Measurements from ENCODE around the gene TCL1B. TPM values are rescaled to one million over a fixed set of nuclear protein-coding genes. Genes with fewer than 3 reads are reported as not detected.
"Not testable (repeated sequence)": the region's sequence is repeated elsewhere in the genome, so short reads cannot be mapped to it uniquely, and the experiment has no call there.

TCL1B gene
- polyA plus RNA-seq, 6 donors from 2014 or later: 15.0 to 44.0 (median 35.9) TPM

DNA sequence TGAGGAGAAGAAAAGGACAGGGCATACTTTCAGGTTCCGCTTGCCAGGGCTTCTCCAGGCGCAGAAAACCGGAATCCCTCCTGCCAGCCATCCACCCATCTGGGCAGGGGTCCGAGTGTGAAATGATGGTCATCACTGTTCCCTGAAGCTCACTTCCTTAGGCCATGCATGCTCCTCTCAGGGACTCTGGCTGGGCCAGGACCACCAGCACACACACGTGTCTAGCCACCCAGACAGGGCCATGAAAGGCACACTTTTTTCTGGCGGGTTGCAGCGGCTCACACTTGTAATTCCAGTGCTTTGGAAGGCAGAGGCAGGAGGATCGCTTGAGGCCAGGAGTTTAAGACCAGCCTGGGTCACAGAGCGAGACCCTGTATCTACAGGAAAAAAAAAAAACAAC lies 26.2 kb downstream of the TCL1B start:
- peaks cover 60 to 75% (median 70%) of the 10 kb centered on the region in 3 donors for H3K4me1 Mint-ChIP-seq
- peak overlapping the region; percentile 96 to 97 (median 96) for H3K27ac Mint-ChIP-seq
- no peak for DNase-seq
- no peaks in the 10 kb centered on the region for H3K9me3 Mint-ChIP-seq
- H3K4me3 Mint-ChIP-seq: peak overlapping the region; percentile 96 to 100 (median 99)
- no peak for ATAC-seq (ENCODE audit: low read depth in 2 of 2)
- peaks cover 43 to 57% of the 10 kb centered on the region in 2 donors for H3K36me3 Mint-ChIP-seq
- H3K27me3 Mint-ChIP-seq: no peaks in the 10 kb centered on the region

DNA sequence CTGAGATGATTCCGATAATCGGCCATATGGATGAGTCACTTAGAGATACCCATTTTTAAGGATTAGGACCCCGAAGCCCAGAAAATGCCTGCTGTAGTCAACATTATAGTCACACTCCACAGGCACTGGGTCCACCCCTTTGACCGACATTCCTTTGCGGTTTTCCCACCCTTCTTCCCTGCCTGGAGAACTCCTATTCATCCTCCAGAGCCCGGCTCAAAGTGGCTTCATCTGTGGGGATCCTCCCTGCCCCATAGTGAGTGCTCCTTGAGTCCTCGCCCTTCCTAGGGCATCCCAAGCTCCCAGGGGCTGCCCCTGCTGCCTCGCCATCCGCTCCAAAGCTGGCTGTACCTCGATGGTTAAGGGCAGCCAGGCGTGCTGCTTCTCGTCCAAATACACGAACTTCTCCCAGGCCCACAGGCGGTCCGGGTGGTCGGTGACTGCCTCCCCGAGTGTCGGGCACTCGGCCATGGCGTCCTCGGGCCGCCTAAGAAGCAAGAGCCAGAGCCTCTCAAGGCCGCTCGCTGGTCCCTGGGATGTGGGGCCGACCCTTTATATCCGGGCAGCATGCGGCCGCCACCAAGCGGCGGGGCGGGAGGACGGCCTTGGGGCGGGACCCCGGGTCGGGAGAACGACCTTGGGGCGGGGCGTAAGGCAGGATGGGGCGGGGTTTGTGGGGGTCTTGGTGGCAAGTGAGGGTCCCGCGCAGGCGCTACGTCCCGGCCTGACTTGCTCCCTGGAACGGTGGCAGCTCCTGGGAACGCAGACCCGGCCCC lies 27.6 kb downstream of the TCL1B start, which contains the start of gene TCL1A:
Gene TCL1A, minus strand, starts transcription at position 530 of the 776 bp plus-strand sequence. Its CDS starts 59 bp downstream, at position 471.
- DNase-seq (peak; percentile 81), ATAC-seq (ENCODE audit: low read depth in 2 of 2) (peak; percentile 86 to 87)
- H3K27ac Mint-ChIP-seq: peak within 1 kb of the TSS; percentile 94 to 99 (median 97)
- no peaks in the 10 kb centered on the region for H3K9me3 Mint-ChIP-seq
- peaks cover 37 to 49% of the 10 kb centered on the region in 2 donors for H3K36me3 Mint-ChIP-seq
- H3K4me1 Mint-ChIP-seq: peaks cover 56 to 75% (median 70%) of the 10 kb centered on the region in 3 donors
- peak within 1 kb of the TSS; percentile 97 to 100 (median 99) for H3K4me3 Mint-ChIP-seq
- no peaks in the 10 kb centered on the region for H3K27me3 Mint-ChIP-seq

DNA sequence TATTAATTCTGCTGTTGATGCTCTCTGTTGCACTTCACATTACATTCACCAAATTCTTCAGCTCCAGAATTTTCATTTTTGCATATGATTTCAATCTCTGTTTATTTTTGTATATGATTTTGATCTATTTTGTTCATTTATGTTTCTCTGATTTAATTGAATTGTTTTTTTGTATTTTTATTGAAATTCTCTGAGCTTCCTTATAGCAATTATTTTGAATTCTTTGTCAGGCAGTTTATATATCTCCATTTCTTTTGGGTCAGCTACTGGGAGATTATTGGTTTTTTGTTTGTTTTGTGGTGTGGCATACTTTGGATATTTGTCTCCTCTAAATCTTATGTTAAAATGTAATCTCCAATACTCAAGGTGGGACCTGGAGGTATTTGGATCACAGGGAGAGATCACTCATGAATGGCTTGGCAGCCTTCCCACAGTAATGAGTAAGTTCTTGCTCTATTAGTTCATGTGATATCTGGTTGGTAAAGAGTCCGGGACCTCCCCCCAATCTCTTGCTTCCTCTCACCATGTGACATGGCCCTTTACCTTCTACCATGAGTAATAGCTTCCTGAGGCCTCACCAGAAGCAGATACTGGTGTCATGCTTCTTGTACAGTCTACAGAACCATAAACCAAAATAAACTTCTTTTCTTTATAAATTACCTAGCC lies 36.4 kb downstream of the TCL1B start:
- peak overlapping the region in 3 of 6 donors; percentile 19 to 96 (median 86) for H3K27ac Mint-ChIP-seq
- H3K27me3 Mint-ChIP-seq: no peaks in the 10 kb centered on the region
- peaks cover 7 to 20% (median 13%) of the 10 kb centered on the region in 7 donors for H3K9me3 Mint-ChIP-seq
- peaks cover 62 to 79% (median 75%) of the 10 kb centered on the region in 3 donors for H3K4me1 Mint-ChIP-seq
- H3K4me3 Mint-ChIP-seq: peak overlapping the region in 6 of 8 donors; percentile 12 to 100 (median 36)
- no peak for ATAC-seq (ENCODE audit: low read depth in 2 of 2)
- no peak for DNase-seq
- peaks cover 15 to 20% of the 10 kb centered on the region in 2 donors for H3K36me3 Mint-ChIP-seq

DNA sequence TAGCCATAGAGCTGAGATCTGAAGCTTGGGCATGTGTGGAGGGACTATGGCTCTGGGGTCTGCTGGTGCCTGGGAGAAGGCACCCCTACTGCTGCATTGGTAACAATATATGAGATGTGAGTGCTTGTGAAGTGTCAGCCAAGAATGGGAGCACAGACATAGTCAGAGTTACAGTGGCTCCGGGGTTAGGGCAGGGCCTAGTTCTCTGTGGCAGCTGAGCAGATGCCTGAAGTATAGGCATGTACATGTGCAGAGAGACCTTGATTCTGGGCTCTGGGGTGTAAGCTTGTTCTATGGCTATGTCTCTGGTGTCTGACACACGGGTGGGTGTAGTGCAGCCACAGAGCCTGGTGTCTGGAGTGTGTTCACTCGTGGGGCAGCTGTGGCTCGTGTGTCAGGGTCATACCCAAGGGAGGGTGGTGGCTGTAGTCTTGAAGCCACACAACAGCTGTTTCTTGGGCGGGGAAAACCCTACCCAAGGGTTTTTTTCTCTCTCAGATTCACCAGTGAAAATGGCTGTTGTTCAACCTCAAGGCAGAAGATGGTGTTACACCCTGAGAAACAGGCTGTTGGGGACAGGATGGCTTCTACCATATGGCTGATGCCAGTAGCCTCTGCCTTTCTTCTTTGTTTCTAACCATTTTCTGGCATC lies 39.6 kb downstream of the TCL1B start:
- ATAC-seq (ENCODE audit: low read depth in 2 of 2) (peak; percentile 87 to 90), DNase-seq (peak; percentile 82)
- peaks cover 15 to 20% of the 10 kb centered on the region in 2 donors for H3K36me3 Mint-ChIP-seq
- H3K27ac Mint-ChIP-seq: peak overlapping the region; percentile 88 to 98 (median 94)
- H3K27me3 Mint-ChIP-seq: no peaks in the 10 kb centered on the region
- H3K4me1 Mint-ChIP-seq: peaks cover 67 to 86% (median 76%) of the 10 kb centered on the region in 3 donors
- peaks cover 7 to 20% (median 13%) of the 10 kb centered on the region in 7 donors for H3K9me3 Mint-ChIP-seq
- peak overlapping the region; percentile 74 to 94 (median 84) for H3K4me3 Mint-ChIP-seq

DNA sequence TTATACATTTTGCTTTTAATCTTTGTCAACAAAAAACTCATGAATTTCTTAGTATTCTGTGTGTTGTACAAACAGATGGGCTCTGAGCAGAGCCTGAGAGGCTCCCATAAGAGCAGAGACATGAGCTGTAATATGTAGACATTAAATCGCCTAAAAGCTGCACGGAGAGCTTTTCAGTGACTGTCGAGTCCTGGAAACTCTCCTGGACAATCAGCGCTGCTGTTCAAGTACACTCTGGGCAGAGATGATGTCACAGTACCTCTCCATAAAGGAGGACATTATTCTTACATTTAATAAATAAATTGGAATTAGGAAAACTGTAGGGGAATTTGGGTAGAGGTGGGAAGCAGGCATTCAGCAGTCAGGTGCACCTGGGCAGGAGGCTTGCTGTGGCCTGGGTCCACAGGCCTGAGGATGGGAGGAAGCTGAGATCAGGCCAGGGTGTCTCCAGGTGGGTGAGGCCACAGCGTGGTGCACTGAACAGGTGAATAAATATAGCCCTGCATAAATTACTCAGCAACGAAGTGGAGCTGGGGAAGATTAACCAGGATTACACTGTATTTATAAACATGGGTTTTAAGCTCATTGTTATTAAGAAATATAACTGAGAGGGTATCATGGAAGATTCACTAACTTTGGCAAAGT lies 41.0 kb downstream of the TCL1B start:
- H3K9me3 Mint-ChIP-seq: peaks cover 7 to 15% (median 10%) of the 10 kb centered on the region in 7 donors
- H3K36me3 Mint-ChIP-seq: peaks cover 16 to 17% of the 10 kb centered on the region in 2 donors
- H3K4me3 Mint-ChIP-seq: peak overlapping the region; percentile 36 to 94 (median 82)
- ATAC-seq (ENCODE audit: low read depth in 2 of 2): no peak
- DNase-seq: no peak
- H3K4me1 Mint-ChIP-seq: peaks cover 60 to 92% (median 80%) of the 10 kb centered on the region in 3 donors
- H3K27ac Mint-ChIP-seq: peak overlapping the region in 5 of 6 donors; percentile 66 to 95 (median 81)
- H3K27me3 Mint-ChIP-seq: no peaks in the 10 kb centered on the region

DNA sequence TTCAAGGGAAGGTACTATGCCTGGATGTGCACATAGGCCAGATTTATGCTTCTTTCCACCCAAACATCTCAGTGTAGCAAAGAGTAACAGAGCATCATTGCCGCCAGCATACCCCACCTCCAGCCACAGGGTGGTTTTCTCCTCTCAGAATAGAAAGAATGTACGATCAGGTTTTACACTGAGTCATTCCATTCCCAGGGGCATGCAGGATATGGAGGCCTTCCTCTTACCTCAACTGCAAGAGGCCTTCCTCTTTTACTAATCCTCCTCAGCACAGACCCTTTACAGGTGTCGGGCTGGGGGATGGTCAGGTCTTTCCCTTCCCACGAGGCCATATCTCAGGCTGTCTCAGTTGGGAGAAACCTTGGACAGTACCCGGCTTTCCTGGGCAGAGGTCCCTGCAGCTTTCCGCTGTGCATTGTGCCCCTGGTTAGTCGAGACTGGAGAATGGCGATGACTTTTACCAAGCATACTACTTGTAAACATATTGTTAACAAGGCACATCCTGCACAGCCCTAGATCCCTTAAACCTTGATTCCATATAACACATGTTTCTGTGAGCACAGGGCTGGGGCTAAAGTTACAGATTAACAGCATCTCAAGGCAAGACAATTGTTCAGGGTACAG lies 43.3 kb downstream of the TCL1B start:
- Mint-ChIP-seq H3K27ac (peak overlapping the region; percentile 66 to 94 (median 76)), H3K4me3 (peak overlapping the region; percentile 41 to 94 (median 70)), H3K4me1 (peaks cover 59 to 88% (median 76%) of the 10 kb centered on the region in 3 donors)
- not testable (repeated sequence) for H3K36me3 Mint-ChIP-seq, H3K27me3 Mint-ChIP-seq, H3K9me3 Mint-ChIP-seq
- ATAC-seq (ENCODE audit: low read depth in 2 of 2): peak; percentile 18 to 19
- peak; percentile 42 for DNase-seq

DNA sequence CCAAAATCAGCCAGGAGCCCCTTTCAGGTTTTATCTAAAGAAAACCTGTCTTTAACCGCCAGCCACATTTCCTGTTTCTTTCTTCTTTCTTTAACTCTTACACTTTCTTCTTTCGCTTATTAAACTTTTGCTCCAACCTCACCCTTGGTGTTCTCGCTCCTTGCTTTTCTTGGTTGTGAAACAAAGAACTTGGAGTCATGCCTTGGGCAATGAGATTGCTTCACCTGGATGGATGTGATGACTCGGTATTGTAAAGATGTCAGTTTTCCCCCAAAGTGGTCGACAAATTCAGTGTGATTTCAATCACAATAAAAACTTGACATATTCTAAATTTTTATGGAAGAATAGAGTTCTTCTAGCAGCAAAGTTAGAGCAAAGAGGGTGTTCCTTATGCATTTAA lies 43.9 kb downstream of the TCL1B start:
- Mint-ChIP-seq H3K27me3 (no peaks in the 10 kb centered on the region), H3K4me3 (peak overlapping the region in 5 of 8 donors; percentile 41 to 94 (median 58)), H3K27ac (peak overlapping the region in 5 of 6 donors; percentile 35 to 88 (median 74)), H3K9me3 (peaks cover 0 to 5% (median 0%) of the 10 kb centered on the region in 7 donors), H3K4me1 (peaks cover 56 to 85% (median 70%) of the 10 kb centered on the region in 3 donors), H3K36me3 (peaks cover 8 to 9% of the 10 kb centered on the region in 2 donors)
- ATAC-seq (ENCODE audit: low read depth in 2 of 2) (no peak), DNase-seq (no peak)

DNA sequence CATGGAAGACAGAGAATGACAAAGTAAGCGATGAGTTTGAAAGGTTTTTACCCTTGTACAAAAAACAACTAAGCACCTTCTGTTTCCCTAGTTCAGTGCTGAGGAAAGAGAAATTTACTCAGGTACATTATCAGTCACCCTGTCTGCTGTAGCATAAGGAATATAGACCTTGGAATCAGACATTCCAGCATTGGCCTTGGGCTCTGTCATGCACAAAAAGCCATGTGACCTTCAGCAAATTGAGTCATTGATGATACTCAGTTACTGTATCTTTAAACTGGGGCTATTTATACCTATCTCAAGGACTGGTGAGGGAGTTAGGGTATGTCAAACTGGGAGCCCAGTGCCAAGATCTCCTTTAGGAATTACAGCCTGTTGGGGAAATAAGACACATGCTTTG lies 47.0 kb downstream of the TCL1B start:
- no peak for ATAC-seq (ENCODE audit: low read depth in 2 of 2)
- DNase-seq: no peak
- H3K27ac Mint-ChIP-seq: peak overlapping the region in 2 of 6 donors; percentile 71 to 87
- H3K9me3 Mint-ChIP-seq: peaks cover 0 to 5% (median 0%) of the 10 kb centered on the region in 7 donors
- peaks cover 8 to 9% of the 10 kb centered on the region in 2 donors for H3K36me3 Mint-ChIP-seq
- H3K4me3 Mint-ChIP-seq: no peak overlapping the region
- no peaks in the 10 kb centered on the region for H3K27me3 Mint-ChIP-seq
- H3K4me1 Mint-ChIP-seq: peaks cover 40 to 81% (median 55%) of the 10 kb centered on the region in 3 donors

DNA sequence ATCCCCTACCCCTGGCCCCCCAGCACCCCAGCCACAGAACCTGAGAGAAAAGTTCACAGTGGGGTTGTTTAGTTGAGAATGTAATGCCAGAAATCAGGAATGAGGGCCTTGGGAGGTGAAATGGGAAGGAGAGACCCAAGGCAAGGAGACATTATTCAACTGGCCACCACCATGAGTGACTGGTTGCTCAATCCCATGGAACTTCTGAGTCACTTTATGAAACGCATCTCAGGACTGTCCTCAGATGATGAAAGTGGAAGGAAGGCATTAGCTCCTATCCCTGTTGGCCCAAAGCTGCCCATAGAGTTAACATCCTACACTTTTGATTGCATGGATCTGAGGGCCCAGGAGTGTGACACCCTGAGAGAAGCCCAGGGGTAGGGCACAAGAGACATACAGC lies 53.1 kb downstream of the TCL1B start:
- Mint-ChIP-seq H3K27ac (peak overlapping the region in 5 of 6 donors; percentile 70 to 94 (median 88)), H3K27me3 (no peaks in the 10 kb centered on the region)
- ATAC-seq (ENCODE audit: low read depth in 2 of 2): no peak

DNA sequence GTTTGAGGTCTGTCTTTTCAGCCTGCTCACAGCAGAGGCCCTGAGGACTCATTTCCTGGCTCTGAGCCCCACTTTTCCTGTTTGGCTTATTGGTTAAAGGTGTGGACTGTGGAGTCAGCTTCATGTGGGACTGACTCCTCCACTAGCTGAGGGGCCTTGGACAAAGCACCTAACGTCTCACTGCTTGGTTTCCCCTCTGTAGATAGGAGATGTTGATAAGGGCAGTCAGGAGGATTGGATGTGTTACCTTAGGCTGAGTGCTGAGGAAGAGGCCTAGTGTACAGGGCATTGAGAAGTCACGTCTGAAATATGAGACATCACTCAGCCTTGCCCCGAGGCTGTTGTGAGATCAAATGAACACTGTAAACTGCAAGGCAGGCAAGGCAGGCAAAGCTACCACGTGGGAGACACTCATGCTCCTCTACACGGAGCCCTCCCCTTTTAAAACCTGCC lies 54.8 kb downstream of the TCL1B start:
- H3K27ac Mint-ChIP-seq: peak overlapping the region in 3 of 6 donors; percentile 66 to 89 (median 83)
- H3K36me3 Mint-ChIP-seq: peaks cover 30 to 37% of the 10 kb centered on the region in 2 donors
- DNase-seq (no peak), ATAC-seq (ENCODE audit: low read depth in 2 of 2) (no peak)
- H3K4me3 Mint-ChIP-seq: peak overlapping the region in 4 of 8 donors; percentile 20 to 47 (median 34)
- H3K4me1 Mint-ChIP-seq: peaks cover 36 to 70% (median 46%) of the 10 kb centered on the region in 3 donors
- H3K27me3 Mint-ChIP-seq: no peaks in the 10 kb centered on the region
- H3K9me3 Mint-ChIP-seq: peaks cover 4 to 16% (median 7%) of the 10 kb centered on the region in 7 donors

More for the DNA sequence above, 53.1 kb downstream of the TCL1B start:
- H3K9me3 Mint-ChIP-seq: peaks cover 4 to 16% (median 7%) of the 10 kb centered on the region in 7 donors
- peak overlapping the region in 4 of 8 donors; percentile 57 to 88 (median 70) for H3K4me3 Mint-ChIP-seq
- DNase-seq: no peak
- H3K36me3 Mint-ChIP-seq: peaks cover 25 to 39% of the 10 kb centered on the region in 2 donors
- peaks cover 36 to 75% (median 48%) of the 10 kb centered on the region in 3 donors for H3K4me1 Mint-ChIP-seq

DNA sequence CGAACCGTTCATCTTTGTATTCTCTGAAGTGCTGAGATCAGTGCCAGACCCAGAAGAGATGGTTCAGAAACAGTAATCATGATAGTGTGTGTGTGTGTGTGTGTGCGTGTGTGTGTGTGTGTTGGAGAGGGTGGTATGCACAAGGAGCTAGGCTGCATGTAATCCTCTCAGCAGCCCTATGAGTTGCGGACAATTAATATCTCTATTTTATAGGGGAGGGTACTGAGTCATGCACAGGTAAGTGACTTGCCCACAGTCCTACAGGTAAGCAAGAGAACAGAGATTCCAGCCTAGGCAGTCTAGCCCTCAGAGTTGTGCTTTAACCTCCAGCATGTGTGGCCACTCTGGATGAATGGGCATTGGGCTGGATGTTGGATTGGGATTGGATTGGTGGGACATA lies 55.6 kb downstream of the TCL1B start:
- ATAC-seq (ENCODE audit: low read depth in 2 of 2): no peak
- Mint-ChIP-seq H3K9me3 (peaks cover 4 to 16% (median 7%) of the 10 kb centered on the region in 7 donors), H3K4me3 (peak overlapping the region in 2 of 8 donors; percentile 9 to 14), H3K27ac (peak overlapping the region in 2 of 6 donors; percentile 0 to 64), H3K36me3 (peaks cover 30 to 37% of the 10 kb centered on the region in 2 donors), H3K4me1 (peaks cover 31 to 63% (median 39%) of the 10 kb centered on the region in 3 donors), H3K27me3 (no peaks in the 10 kb centered on the region)
- DNase-seq: no peak
